ENCODE results near the gene SEBOX. TPM values are rescaled to one million over a fixed set of nuclear protein-coding genes. Genes with fewer than 3 reads are reported as not detected.

Gene SEBOX
- total RNA-seq, 2 donors from 2014 or later = not detected

- H3K4me1 Mint-ChIP-seq = peaks cover 30% of the 10 kb centered on the region
- H3K4me1 ChIP-seq (ENCODE audit: control insufficient read depth, insufficient read depth, low read length) = no peaks in the 10 kb centered on the region
- peaks cover 5% of the 10 kb centered on the region for H3K27me3 ChIP-seq (ENCODE audit: control insufficient read depth, insufficient read depth, low read length, poor library complexity, severe bottlenecking)
- no peaks in the 10 kb centered on the region for H3K9me3 Mint-ChIP-seq
- 94 to 95% methylated on average over 3 to 4 of the region's 4 CpGs for WGBS, 2 experiments (ENCODE audit: insufficient coverage in 1 of 2, insufficient read length in 1 of 2)
- no peak overlapping the region for H3K4me3 ChIP-seq (ENCODE audit: low read length)
- no peak overlapping the region for H3K9ac ChIP-seq (ENCODE audit: extremely low read depth, low read length, poor library complexity, severe bottlenecking)
- no peak overlapping the region for H3K27ac Mint-ChIP-seq
- H3K36me3 Mint-ChIP-seq (ENCODE audit: low read depth) = peaks cover 7% of the 10 kb centered on the region
- no peak for TF ChIP-seq CTCF (conservative IDR thresholded peaks at IDR 0.05)
- peaks cover 15% of the 10 kb centered on the region for H3K27me3 Mint-ChIP-seq (ENCODE audit: insufficient read depth)
- no peak overlapping the region for H3K4me3 Mint-ChIP-seq
- no peaks in the 10 kb centered on the region for H3K9me3 ChIP-seq (ENCODE audit: control insufficient read depth, low read length)
- no peaks in the 10 kb centered on the region for H3K36me3 ChIP-seq (ENCODE audit: control insufficient read depth, insufficient read depth, low read length)
- no peak for DNase-seq
- no peak overlapping the region for H3K27ac ChIP-seq (ENCODE audit: low read depth, low read length)
Observed at GRCh38 chr17:28315846-28316705, 48.9 kb downstream of the SEBOX start.

- Mint-ChIP-seq H3K4me1 (peaks cover 17% of the 10 kb centered on the region), H3K4me3 (no peak overlapping the region), H3K27me3 (ENCODE audit: insufficient read depth) (peaks cover 15% of the 10 kb centered on the region), H3K36me3 (ENCODE audit: low read depth) (no peaks in the 10 kb centered on the region), H3K9me3 (no peaks in the 10 kb centered on the region), H3K27ac (no peak overlapping the region)
- Histone ChIP-seq H3K4me1 (ENCODE audit: control insufficient read depth, insufficient read depth, low read length) (no peaks in the 10 kb centered on the region), H3K27ac (ENCODE audit: low read depth, low read length) (no peak overlapping the region), H3K9ac (ENCODE audit: extremely low read depth, low read length, poor library complexity, severe bottlenecking) (no peak overlapping the region), H3K27me3 (ENCODE audit: control insufficient read depth, insufficient read depth, low read length, poor library complexity, severe bottlenecking) (peaks cover 5% of the 10 kb centered on the region), H3K36me3 (ENCODE audit: control insufficient read depth, insufficient read depth, low read length) (no peaks in the 10 kb centered on the region), H3K9me3 (ENCODE audit: control insufficient read depth, low read length) (no peaks in the 10 kb centered on the region), H3K4me3 (ENCODE audit: low read length) (no peak overlapping the region)
- no peak for TF ChIP-seq CTCF (conservative IDR thresholded peaks at IDR 0.05)
- no peak for DNase-seq
- 80 to 91% methylated on average over 1 to 2 of the region's 2 CpGs for WGBS, 2 experiments (ENCODE audit: insufficient coverage in 1 of 2, insufficient read length in 1 of 2)
Observed at GRCh38 chr17:28313841-28314240, 51.2 kb downstream of the SEBOX start.

Small RNA genes within 50 kb of the gene (microRNA-seq; reads per million reads assigned to microRNA genes)
- gene MIR4723 (ENCODE audit: borderline microRNAs expressed) = not detected

Other genes with a start within 250 kb of the SEBOX start
- 10 to 100 TPM; 72.1 to 80.7 TPM for gene TMEM97, start 46.0 kb downstream of the SEBOX start, total RNA-seq
- gene IFT20, start 29.7 kb downstream of the SEBOX start, total RNA-seq = 10 to 100 TPM; 28.9 to 34.3 TPM
- 10 to 100 TPM; 29.9 to 36.1 TPM for gene TNFAIP1, start 29.4 kb downstream of the SEBOX start, total RNA-seq
- gene POLDIP2, start 7.7 kb downstream of the SEBOX start, total RNA-seq = 10 to 100 TPM; 69.0 to 72.1 TPM
- 1 to 10 TPM; 2.5 to 6.7 TPM for gene VTN, start 5.1 kb upstream of the SEBOX start, total RNA-seq
- 1 to 10 TPM; 1.3 to 2.0 TPM for gene SARM1, start 6.5 kb upstream of the SEBOX start, total RNA-seq
- gene SLC46A1, start 41.0 kb upstream of the SEBOX start, total RNA-seq = 10 to 100 TPM in 1 of 2 donors, 1 to 10 TPM in 1; 6.9 to 10.9 TPM
- not detected for gene SLC13A2, start 108.4 kb upstream of the SEBOX start, total RNA-seq
- gene FOXN1, start 141.1 kb upstream of the SEBOX start, total RNA-seq = not detected
- gene UNC119, start 187.4 kb upstream of the SEBOX start, total RNA-seq = 10 to 100 TPM; 46.7 to 59.0 TPM
- gene PIGS, start 206.3 kb upstream of the SEBOX start, total RNA-seq = 10 to 100 TPM; 34.9 to 43.0 TPM
- gene ALDOC, start 211.7 kb upstream of the SEBOX start, total RNA-seq = 10 to 100 TPM; 12.3 to 14.1 TPM
- 100 to 1,000 TPM in 1 of 2 donors, 10 to 100 TPM in 1; 84.8 to 132 TPM for gene SPAG5, start 233.8 kb upstream of the SEBOX start, total RNA-seq
- 10 to 100 TPM; 25.5 to 27.6 TPM for gene RSKR, start 249.0 kb upstream of the SEBOX start, total RNA-seq

Data from endodermal cell (in vitro differentiated cells).